Thoracic aorta (tissue), 2 donors: Measurements from ENCODE around the gene INMT. TPM values are rescaled to one million over a fixed set of nuclear protein-coding genes. Genes with fewer than 3 reads are reported as not detected.

Experiments used
- ATAC-seq: fragments of 150-250 bp; one replicate; pipeline ENCODE4 v1.8.0; 2017; ENCODE audit warnings: low read depth; ENCODE audit not compliant: insufficient number of reproducible peaks, low FRiP score
- DNase-seq: peaks from one replicate; pipeline ENCODE4 v3.0.0-alpha.2; 2020; ENCODE audit warnings: low spot score
- H3K27ac ChIP-seq, 2 donors: fragments of 200-600 bp; sonication (generic); 1 replicate in 1 of 2; 2 replicates in 1 of 2; pipeline ENCODE4 v1.5.1; 2016; ENCODE audit warnings: mild to moderate bottlenecking in 2 of 2, moderate library complexity in 2 of 2
- H3K27me3 ChIP-seq: fragments of 200-600 bp; sonication (generic); replicated peaks from 2 replicates; pipeline ENCODE4 v1.6.0; 2016; ENCODE audit warnings: mild to moderate bottlenecking; ENCODE audit not compliant: insufficient read depth
- H3K36me3 ChIP-seq: fragments of 200-600 bp; sonication (generic); one replicate; pipeline ENCODE4 v1.5.1; 2016
- H3K4me1 ChIP-seq, 2 donors: fragments of 200-600 bp; sonication (generic); 1 replicate in 1 of 2; 2 replicates in 1 of 2; pipeline versions ENCODE4 v1.5.1 to v1.6.0; 2016; ENCODE audit warnings: low read depth in 2 of 2, mild to moderate bottlenecking in 1 of 2; ENCODE audit not compliant: control insufficient read depth in 1 of 2
- H3K4me3 ChIP-seq: fragments of 200-600 bp; sonication (generic); 2 replicates; pipeline ENCODE4 v1.5.1; 2016; ENCODE audit warnings: mild to moderate bottlenecking
- H3K9me3 ChIP-seq: fragments of 200-600 bp; sonication (generic); 2 replicates; pipeline ENCODE4 v1.5.1; 2016
- total RNA-seq, 2 donors: library from RNA; depleted of rRNA; stranded (reverse); fragments of >200 nt; gene quantifications; one replicate each; pipeline versions ENCODE4 v1.1.0 to v1.2.3, GENCODE V29; 2016
- TF ChIP-seq, protein P1 (sequence below): fragments of 200-600 bp; sonication (generic); IDR thresholded peaks from one replicate; pipeline ENCODE4 v1.5.1; 2019; ENCODE audit warnings: antibody characterized with exemption

Gene INMT
- total RNA-seq, 2 donors from 2014 or later = 137 to 243 TPM

DNA sequence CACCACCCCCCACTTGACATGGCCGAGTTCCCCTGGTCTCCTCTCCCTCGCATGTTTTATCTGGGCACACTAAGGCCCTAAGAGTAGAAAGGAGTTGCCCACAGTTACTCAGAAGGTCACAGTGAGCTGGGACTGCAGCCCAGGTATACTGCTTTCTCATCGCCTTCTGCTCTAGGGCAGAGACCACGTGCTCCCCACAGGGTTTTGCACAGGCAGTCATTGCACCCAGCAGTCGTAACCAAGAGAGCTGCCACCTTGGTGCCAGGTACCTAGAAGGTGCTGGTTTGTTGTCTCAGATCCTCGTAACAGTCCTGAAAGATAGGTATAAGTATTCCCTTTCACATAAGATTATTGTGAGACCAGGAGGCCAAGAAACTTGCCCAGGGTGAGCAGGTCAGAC, 21.0 kb downstream of the INMT start:
- Histone ChIP-seq H3K9me3 (no peaks in the 10 kb centered on the region), H3K27me3 (no peaks in the 10 kb centered on the region), H3K27ac (no peak overlapping the region), H3K4me3 (no peak overlapping the region), H3K4me1 (peaks cover 1 to 35% of the 10 kb centered on the region in 2 donors), H3K36me3 (no peaks in the 10 kb centered on the region)
- TF ChIP-seq, protein P1, sequence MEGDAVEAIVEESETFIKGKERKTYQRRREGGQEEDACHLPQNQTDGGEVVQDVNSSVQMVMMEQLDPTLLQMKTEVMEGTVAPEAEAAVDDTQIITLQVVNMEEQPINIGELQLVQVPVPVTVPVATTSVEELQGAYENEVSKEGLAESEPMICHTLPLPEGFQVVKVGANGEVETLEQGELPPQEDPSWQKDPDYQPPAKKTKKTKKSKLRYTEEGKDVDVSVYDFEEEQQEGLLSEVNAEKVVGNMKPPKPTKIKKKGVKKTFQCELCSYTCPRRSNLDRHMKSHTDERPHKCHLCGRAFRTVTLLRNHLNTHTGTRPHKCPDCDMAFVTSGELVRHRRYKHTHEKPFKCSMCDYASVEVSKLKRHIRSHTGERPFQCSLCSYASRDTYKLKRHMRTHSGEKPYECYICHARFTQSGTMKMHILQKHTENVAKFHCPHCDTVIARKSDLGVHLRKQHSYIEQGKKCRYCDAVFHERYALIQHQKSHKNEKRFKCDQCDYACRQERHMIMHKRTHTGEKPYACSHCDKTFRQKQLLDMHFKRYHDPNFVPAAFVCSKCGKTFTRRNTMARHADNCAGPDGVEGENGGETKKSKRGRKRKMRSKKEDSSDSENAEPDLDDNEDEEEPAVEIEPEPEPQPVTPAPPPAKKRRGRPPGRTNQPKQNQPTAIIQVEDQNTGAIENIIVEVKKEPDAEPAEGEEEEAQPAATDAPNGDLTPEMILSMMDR = no peak
- DNase-seq (no peak), ATAC-seq (no peak)

DNA sequence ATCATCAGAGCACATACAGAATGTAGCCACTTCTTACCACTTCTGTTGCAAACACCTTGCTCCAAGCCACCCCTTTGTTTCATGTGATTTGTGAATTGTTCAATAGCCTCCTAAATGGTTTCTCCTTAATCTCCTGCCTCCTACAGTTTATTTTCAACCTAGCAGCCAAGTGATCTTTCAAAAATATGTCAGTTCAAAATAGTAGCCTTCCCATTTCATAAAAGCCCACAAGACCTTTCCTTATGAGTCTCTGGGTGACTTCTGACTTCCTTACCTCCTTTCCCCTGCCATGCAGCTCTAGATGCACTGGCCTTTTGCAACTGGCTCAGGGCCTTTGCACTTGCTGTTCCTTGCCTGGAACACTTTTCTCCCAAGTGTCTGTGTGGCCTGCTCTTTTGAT, 24.1 kb downstream of the INMT start:
- DNase-seq (no peak), ATAC-seq (no peak)
- Histone ChIP-seq H3K4me1 (peaks cover 17 to 57% of the 10 kb centered on the region in 2 donors), H3K4me3 (no peak overlapping the region), H3K27me3 (no peaks in the 10 kb centered on the region), H3K9me3 (no peaks in the 10 kb centered on the region), H3K27ac (no peak overlapping the region), H3K36me3 (no peaks in the 10 kb centered on the region)
- TF ChIP-seq, protein P1 = no peak

DNA sequence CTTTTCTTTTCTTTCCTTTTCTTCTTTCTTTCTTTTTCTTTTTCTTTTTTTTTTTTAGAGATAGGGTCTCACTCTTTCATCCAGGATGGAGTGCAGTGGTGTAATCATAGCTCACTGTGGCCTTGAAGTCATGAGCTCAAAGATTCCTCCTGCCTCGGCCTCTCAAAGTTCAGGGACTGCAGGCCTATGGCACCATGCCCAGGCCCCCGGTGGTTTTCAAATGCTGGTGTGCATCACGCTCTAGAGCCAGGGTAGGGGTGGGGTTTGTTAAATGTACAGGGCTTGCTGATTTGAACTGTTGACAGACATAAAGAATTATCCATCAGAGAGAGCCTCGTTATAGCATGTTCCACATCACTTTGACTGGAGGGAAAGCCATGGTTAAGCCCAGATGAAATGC, 25.0 kb downstream of the INMT start:
- H3K27me3 ChIP-seq = no peaks in the 10 kb centered on the region
- H3K4me1 ChIP-seq = peaks cover 20 to 61% of the 10 kb centered on the region in 2 donors
- DNase-seq (no peak), ATAC-seq (no peak)
- TF ChIP-seq, protein P1 = no peak
- no peaks in the 10 kb centered on the region for H3K36me3 ChIP-seq
- H3K4me3 ChIP-seq = no peak overlapping the region
- no peaks in the 10 kb centered on the region for H3K9me3 ChIP-seq
- peak overlapping the region in 1 of 2 donors; percentile 85 for H3K27ac ChIP-seq

DNA sequence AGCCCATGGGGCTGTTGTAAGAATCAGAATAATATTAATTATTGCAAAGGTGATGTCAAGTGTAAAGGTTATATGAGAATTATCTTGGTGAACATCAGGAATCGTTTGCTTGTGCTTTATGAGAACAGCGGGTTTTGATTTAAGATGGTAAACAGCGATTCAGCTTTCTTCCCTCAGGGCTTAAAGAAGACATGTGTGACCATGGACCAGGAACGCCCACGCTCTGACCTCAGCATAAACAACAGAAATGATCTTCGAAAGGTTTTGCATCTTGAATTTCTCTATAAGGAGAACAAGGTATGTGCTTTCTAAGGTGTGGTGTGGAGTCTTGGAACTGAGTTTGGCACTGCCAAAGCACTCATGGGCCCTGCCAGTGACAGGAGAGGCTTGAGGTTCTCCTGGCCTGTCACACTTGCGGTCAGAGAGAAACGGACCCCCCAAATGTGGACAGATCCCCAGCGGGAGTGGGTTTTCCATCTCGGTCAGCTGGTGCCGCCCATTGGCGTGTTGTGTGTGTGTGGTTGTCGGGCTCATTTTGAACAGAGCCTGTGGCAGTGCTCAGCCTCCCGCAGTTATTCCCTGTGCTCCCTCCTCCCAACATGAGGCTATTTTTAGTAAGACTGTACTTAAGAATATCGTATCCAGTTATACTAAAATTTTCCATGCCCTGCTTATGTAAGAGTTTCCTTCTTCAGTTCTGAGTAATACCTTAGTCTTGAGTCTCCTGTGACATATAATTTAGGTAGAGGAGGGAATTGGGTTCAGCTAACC, 26.5 kb downstream of the INMT start:
- Histone ChIP-seq H3K27ac (peak overlapping the region; percentile 68 to 85), H3K4me1 (peaks cover 20 to 47% of the 10 kb centered on the region in 2 donors), H3K9me3 (no peaks in the 10 kb centered on the region), H3K27me3 (no peaks in the 10 kb centered on the region), H3K36me3 (peaks cover 7% of the 10 kb centered on the region), H3K4me3 (peak overlapping the region; percentile 36)
- peak; percentile 90 for ATAC-seq
- TF ChIP-seq, protein P1 = no peak
- DNase-seq = no peak

DNA sequence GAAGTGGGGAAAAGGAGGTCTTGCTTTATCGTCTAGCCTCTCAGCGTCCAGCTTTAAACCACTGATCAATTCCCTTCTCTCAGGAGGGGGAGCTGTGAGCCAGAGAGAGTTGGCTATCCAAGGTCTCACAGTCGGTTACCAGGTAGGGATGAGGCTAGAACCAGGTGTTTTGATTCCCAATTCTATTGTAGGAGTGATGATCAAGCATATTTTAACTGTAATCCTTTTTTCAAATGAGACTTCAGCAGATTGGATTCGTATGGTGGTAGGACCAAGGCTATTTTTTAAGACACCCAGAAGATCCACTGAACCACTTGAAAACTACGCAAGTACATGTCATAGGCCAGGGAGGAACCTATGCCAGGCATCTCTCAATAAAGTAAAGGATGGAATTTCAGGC, 27.6 kb downstream of the INMT start:
- Histone ChIP-seq H3K4me1 (peaks cover 20 to 46% of the 10 kb centered on the region in 2 donors), H3K4me3 (no peak overlapping the region), H3K27me3 (no peaks in the 10 kb centered on the region), H3K36me3 (peaks cover 15% of the 10 kb centered on the region), H3K9me3 (no peaks in the 10 kb centered on the region), H3K27ac (peak overlapping the region; percentile 10 to 85)
- TF ChIP-seq, protein P1 = no peak
- ATAC-seq (no peak), DNase-seq (no peak)
